ENCODE data around the gene HMG20A.
"Not testable (repeated sequence)": the region's sequence is repeated elsewhere in the genome, so short reads cannot be mapped to it uniquely, and the experiment has no call there.

HMG20A gene

GRCh38 chr15:77409259-77410156 is 11.2 kb upstream of the HMG20A start:
- DNase-seq (ENCODE audit: low spot score), result no peak

- not testable (repeated sequence) for DNase-seq (ENCODE audit: low spot score)
Measured at GRCh38 chr15:77410157-77410500, 10.6 kb upstream of the HMG20A start.

- DNase-seq (ENCODE audit: low spot score), result no peak
Measured at GRCh38 chr15:77410701-77411618, 9.7 kb upstream of the HMG20A start.

- no peak for DNase-seq (ENCODE audit: low spot score)
Measured at GRCh38 chr15:77411619-77411976, 9.1 kb upstream of the HMG20A start.

GRCh38 chr15:77412972-77413698 is 7.6 kb upstream of the HMG20A start:
- no peak for DNase-seq (ENCODE audit: low spot score)

DNA sequence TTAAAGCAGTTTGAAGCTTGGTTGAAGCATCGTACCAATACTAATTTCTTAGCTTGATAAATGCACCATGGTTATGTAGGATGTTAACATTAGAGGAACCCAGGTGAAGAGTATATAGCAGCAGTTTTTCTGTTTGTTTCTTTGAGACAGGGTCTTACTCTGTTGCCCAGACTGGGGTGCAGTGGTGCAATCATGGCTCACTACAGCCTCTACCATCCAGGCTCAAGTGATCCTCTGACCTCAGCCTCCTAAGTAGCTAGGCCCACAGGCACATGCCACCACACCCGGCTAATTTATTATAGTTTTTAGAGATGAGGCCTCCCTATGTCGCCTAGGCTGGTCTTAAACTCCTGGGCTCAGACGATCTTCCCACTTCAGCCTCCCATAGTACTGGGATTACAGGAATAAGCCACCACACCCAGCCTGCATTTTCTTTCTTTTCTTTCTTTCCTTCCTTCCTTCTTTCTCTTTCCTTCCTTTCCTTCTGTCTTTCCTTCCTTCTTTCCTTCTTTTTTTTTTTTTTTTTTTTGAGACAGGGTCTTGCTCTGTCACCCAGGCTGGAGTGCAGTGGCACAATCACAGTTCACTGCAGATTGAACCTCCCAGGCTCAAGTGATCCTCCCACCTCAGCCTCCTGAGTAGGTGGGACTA is 6.9 kb upstream of the HMG20A start:
- DNase-seq (ENCODE audit: low spot score), result no peak

DNA sequence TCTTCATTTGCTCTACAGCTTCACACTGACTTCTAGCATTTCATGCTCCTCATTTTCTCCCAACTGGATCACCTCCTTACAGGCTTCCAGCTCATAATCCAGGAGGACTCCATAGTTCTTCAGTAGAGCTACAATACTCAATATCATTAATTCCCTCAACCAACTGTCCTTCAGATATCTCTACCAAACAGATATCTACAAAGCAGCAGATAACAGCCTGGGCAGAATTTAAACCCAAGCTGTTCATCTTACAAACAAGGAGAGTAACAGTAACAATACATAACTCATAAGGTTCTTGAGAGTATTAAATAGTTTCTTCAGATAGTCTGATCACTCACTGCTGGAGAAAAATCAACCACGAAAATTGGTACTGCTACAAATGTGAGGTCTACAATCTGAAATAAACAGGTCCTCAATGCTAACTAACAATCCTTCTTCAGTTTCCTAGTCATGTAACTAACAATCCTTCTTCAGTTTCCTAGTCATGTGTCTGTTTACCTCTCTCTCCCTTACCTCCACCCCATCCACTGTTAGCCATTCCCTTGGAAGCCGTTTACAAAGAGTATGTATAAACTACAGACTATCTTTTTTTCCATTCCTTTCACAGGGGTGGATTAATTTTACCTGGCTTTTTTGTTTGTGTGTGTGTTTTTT is 5.8 kb upstream of the HMG20A start:
- DNase-seq (ENCODE audit: low spot score), result no peak

DNA sequence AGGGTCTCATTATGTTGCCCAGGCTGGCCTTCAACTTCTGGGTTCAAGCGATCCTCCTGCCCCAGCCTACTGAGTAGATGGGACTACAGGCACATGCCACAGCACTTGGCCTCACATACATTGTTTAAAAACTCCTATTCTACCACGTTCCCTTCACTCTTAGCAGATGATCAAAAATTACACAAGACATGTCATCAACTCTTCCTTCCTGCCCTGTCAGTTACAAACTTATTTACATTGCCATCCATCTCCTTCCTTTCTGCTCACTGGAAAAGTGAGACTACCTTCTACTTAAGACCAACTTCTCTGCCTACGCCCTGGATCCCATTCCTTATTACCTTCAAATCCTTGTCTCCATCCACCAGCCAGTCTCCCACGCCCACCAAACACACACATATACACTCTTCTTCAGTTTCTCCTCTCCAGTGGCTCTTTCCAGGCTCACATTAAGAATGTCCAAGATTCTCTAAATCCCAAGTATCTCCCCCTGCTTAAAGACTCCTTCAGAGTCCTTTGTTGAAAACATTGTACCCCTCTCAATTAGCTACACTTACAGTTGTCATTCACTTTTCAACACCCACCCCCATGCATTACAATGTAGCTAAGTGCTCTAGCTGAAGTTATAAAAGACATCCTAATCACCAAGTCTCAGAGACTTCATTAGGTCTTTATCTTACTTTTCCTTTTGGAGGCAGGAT is 5.1 kb upstream of the HMG20A start:
- no peak for DNase-seq (ENCODE audit: low spot score)

DNA sequence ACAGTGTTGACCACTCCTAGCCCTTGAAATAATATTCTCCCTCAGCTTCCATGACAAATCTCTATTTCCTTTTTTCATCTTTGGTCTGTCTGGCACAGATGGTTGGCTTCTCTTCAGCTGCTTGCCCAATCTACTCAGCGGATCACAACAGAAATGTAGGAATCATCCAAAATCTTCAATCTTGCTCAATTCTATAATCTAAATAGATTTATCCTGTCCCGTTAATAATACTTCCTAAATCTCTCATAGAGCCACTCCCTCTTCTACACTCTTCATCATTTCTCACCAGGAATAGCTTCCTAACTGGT is 4.6 kb upstream of the HMG20A start:
- DNase-seq (ENCODE audit: low spot score), result no peak

DNA sequence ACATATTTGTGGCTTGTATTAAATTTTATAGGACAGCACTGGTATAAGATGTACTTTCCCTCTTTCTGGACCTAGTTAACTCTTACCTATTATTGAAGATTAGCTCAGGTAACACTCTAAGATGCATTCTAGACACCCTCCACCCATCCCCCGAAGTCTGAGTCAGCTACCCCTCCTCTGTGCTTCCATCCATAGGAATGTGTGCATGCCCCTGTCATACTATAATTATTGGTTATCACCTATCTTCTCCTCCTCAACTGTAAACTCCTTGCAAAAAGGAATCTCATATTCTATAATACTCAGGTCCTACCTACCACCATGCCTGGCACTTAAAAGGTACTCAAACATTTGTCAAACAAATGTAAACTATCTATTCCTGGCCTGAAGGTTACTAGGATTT is 3.7 kb upstream of the HMG20A start:
- no peak for DNase-seq (ENCODE audit: low spot score)

GRCh38 chr15:77417602-77418001 is 3.1 kb upstream of the HMG20A start:
- DNase-seq (ENCODE audit: low spot score), result no peak

GRCh38 chr15:77418391-77418965 is 2.2 kb upstream of the HMG20A start:
- DNase-seq (ENCODE audit: low spot score), result no peak

- no peak for DNase-seq (ENCODE audit: low spot score)
Measured at GRCh38 chr15:77418966-77419835, 1.5 kb upstream of the HMG20A start.

GRCh38 chr15:77419836-77420609 is 665 bp upstream of the HMG20A start, which contains the start of gene PEAK1:
Gene PEAK1 (minus strand): TSS chr15:77420104. CDS start chr15:77181926, 238,178 bp downstream.
- DNase-seq (ENCODE audit: low spot score), result peak; percentile 99

DNA sequence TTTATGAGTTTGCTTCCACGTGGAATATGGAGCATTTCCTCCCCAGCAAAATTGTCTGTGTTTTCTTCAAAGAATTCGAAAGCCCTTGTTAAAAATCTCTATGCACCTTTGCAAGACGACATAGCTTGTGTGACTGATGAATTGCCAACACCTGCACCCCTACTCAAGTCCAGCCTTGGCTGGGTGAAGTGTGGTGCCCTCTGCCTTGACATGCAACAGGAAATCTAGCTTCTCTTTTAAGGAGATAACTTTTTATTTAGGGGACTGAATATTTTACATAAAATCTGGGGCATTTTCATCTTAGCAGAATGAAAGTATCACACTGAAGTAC is 647 bp downstream of the HMG20A start:
- DNase-seq (ENCODE audit: low spot score), result no peak

DNA sequence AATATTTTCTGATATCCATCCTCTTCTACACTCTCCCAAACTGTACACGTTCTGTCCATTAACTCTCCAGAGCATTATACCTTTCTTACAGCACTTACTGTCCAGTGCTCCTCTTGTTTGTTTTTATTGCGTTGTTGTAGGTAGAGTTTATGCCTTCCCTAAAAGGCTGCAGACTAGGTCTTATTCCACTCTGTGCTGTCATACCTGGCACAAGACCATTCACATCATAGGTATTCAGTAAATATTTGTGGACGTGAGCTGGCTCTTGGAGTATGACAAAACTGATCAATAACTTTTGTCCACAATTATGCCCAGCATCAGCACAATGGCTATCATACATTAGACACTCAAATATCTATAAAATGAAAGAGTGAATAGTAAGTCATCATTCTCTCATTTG is 4.4 kb downstream of the HMG20A start:
- DNase-seq (ENCODE audit: low spot score), result no peak

GRCh38 chr15:77426377-77426776 is 5.7 kb downstream of the HMG20A start:
- no peak for DNase-seq (ENCODE audit: low spot score)

- no peak for DNase-seq (ENCODE audit: low spot score)
Measured at GRCh38 chr15:77426871-77427270, 6.2 kb downstream of the HMG20A start.

- no peak for DNase-seq (ENCODE audit: low spot score)
Measured at GRCh38 chr15:77430213-77430612, 9.5 kb downstream of the HMG20A start.

Data from hematopoietic multipotent progenitor cell treated with erythropoietin and hydrocortisone succinate and interleukin-3 and kit ligand, for 15 days (in vitro differentiated cells).